ENCODE measurements around the gene NUDT22. TPM values are rescaled to one million over a fixed set of nuclear protein-coding genes. Genes with fewer than 3 reads are reported as not detected.

NUDT22 gene, protein sequence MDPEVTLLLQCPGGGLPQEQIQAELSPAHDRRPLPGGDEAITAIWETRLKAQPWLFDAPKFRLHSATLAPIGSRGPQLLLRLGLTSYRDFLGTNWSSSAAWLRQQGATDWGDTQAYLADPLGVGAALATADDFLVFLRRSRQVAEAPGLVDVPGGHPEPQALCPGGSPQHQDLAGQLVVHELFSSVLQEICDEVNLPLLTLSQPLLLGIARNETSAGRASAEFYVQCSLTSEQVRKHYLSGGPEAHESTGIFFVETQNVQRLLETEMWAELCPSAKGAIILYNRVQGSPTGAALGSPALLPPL
- 10 to 100 TPM; 43.6 to 96.6 (median 62.6) TPM for polyA plus RNA-seq (ENCODE audit: low read depth in 6 of 6)

DNA sequence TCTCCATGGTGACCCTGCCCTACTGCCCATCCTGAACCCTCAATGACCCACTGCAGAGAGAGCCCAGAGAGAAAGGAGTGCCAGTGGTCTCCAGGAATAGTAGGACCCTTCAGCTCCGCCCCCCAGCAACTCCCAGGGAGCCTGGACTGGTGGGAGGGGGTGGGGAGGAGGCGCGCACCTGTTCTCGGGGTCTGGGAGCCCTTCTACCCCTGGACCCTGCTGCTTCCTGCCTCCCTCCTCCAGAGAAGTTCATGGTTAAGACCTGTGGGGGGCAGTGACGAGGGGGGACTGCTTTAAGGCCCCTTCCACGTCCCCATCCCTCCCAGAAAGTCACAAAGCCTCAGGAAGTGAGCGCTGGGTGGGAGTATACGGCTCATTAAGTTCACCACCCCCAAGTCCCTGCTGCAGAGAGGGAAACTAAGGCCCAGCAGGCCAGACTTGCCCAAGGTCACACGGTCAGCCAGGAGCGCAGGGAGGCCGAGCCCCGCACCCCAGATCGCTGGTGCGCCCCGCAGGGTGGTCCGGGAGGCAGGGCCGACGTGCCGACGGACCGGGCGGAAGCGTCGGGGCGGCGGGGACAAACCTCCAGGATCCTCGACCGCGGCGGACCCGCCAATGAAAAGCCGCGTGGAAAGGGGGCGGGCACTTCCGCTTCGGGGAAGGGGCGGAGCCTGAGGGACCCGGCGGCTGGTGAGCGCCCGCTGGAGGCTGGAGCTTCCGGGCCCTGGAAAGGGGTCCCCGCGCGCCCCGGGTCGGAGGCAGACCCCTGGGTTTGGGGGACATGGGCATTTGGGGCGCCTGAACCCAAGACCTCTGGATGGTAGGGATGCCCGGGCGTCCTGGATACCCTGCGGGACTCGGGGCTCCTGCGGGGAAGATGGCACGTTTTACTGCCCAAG is at the start of gene NUDT22, which contains the start of gene TRPT1:
Gene NUDT22 (plus strand): TSS at position 667 of the 899 bp plus-strand sequence. CDS start 379 bp downstream, outside the sequence.
Gene TRPT1 (minus strand): TSS at position 579 of the 899 bp plus-strand sequence. CDS start 326 bp downstream, at position 253.
- Mint-ChIP-seq H3K4me1 (peaks cover 21 to 46% (median 43%) of the 10 kb centered on the region in 3 donors), H3K4me3 (peak within 1 kb of the TSS; percentile 87 to 96 (median 94)), H3K27me3 (no peaks in the 10 kb centered on the region), H3K27ac (peak within 1 kb of the TSS; percentile 91 to 96 (median 92)), H3K36me3 (no peaks in the 10 kb centered on the region), H3K9me3 (no peaks in the 10 kb centered on the region)
- DNase-seq (peak; percentile 92), ATAC-seq (ENCODE audit: low read depth in 2 of 2) (peak; percentile 53 to 57)

DNA sequence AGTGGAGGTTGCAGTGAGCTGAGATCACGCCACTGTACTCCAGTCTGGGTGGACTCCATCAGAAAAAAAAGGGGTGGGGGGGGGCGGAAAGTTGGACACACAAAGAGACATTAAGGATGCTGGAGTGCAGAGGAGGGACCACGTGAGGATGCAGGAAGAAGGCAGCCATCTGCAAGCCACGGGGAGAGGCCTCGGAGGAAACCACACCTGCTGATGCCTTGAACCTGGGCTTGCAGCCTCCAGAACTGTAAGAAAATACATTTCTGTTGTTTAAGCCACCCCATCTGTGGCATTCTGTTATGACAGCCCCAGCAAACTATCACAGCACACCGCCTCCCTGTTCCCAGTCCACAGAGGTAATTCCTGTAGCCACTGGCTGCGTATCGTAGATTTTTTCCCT is 49.3 kb upstream of the NUDT22 start:
- DNase-seq = no peak

DNA sequence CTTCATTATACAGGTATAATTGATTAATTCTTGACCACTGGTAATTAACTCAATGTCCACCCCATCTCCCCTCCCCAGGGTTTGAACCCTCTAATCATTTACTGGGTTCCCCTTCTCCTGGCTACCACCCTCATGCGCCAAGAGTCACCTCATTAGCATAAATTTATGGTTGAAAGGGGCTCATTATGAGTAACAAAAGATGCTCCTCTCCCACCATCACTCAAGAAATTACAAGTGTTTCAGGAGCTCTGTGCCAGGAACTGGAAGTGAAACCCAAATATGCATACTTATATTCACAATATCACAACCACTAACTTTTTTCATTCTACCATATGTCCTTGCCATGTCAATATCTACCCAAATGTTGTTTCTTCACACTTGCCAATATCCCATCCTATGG is 47.9 kb upstream of the NUDT22 start:
- H3K4me3 Mint-ChIP-seq = peak overlapping the region in 1 of 8 donors; percentile 51
- no peak for ATAC-seq (ENCODE audit: low read depth in 2 of 2)
- H3K4me1 Mint-ChIP-seq = peaks cover 14 to 27% (median 23%) of the 10 kb centered on the region in 3 donors
- H3K9me3 Mint-ChIP-seq = no peaks in the 10 kb centered on the region
- no peaks in the 10 kb centered on the region for H3K36me3 Mint-ChIP-seq
- H3K27me3 Mint-ChIP-seq = no peaks in the 10 kb centered on the region
- H3K27ac Mint-ChIP-seq = peak overlapping the region in 1 of 6 donors; percentile 15
- DNase-seq = no peak

More for the DNA sequence above, 49.3 kb upstream of the NUDT22 start:
- Mint-ChIP-seq H3K4me1 (peaks cover 9 to 26% (median 15%) of the 10 kb centered on the region in 3 donors), H3K36me3 (no peaks in the 10 kb centered on the region), H3K27me3 (no peaks in the 10 kb centered on the region), H3K4me3 (no peak overlapping the region), H3K9me3 (no peaks in the 10 kb centered on the region), H3K27ac (no peak overlapping the region)
- no peak for ATAC-seq (ENCODE audit: low read depth in 2 of 2)

DNA sequence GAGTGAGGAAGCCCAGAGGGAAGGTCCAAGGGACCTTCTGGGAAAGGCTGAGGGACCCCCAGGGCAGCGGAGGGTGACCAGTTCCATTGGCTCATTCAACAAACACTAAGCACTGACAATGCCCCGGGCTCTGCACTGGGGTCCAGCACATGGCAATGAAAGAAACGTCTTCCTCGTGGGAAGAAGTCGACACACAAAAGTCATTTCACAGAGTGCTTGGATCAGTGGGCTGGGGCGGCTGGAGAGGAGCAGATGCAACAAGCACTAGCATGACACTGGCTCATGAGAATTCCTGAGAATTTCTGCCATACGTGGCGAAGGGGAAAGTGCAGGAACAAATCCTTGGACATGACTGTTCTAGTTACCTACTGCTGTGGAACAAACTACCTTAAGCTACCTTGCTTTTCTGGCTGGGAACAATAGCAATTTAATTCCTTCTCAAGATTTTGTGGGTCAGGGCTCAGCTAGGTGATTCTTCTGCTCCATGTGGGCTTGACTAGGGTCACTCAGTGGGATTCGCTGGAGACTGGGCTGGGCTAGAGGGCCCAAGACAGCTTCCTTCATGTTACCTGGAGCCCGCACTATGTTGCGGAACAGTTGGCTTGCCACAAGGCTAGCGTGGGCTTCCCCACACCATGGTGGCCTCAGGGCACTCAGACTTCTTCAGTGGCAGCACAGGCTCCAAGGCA is 47.0 kb upstream of the NUDT22 start:
- no peaks in the 10 kb centered on the region for H3K9me3 Mint-ChIP-seq
- H3K27me3 Mint-ChIP-seq = no peaks in the 10 kb centered on the region
- no peak for ATAC-seq (ENCODE audit: low read depth in 2 of 2)
- peak overlapping the region in 1 of 6 donors; percentile 54 for H3K27ac Mint-ChIP-seq
- peaks cover 21 to 33% (median 32%) of the 10 kb centered on the region in 3 donors for H3K4me1 Mint-ChIP-seq
- H3K4me3 Mint-ChIP-seq = peak overlapping the region in 1 of 8 donors; percentile 20
- no peak for DNase-seq
- no peaks in the 10 kb centered on the region for H3K36me3 Mint-ChIP-seq

DNA sequence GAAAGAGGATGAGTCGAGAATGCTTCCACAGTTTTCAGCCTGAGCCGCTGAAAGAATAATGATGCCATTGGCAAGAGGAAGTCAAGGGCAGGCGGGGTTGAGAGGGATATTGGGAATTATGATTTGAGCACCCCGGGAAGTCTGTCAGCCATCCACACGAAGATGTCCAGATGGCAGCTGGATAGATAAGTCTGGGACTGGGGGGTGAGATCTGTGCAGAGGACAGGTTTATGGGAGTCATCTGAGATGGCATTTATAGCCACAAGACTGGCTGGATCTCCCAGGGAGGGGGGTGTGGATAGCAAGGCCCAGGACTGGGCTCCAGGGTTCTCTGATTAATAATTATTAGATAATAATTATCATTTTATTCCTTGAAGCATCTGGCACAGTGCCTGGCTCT is 45.2 kb upstream of the NUDT22 start:
- no peak for DNase-seq
- no peak for ATAC-seq (ENCODE audit: low read depth in 2 of 2)
- Mint-ChIP-seq H3K27ac (no peak overlapping the region), H3K9me3 (no peaks in the 10 kb centered on the region), H3K4me3 (peak overlapping the region in 1 of 8 donors; percentile 22), H3K27me3 (no peaks in the 10 kb centered on the region), H3K36me3 (no peaks in the 10 kb centered on the region), H3K4me1 (peaks cover 28 to 44% (median 43%) of the 10 kb centered on the region in 3 donors)

DNA sequence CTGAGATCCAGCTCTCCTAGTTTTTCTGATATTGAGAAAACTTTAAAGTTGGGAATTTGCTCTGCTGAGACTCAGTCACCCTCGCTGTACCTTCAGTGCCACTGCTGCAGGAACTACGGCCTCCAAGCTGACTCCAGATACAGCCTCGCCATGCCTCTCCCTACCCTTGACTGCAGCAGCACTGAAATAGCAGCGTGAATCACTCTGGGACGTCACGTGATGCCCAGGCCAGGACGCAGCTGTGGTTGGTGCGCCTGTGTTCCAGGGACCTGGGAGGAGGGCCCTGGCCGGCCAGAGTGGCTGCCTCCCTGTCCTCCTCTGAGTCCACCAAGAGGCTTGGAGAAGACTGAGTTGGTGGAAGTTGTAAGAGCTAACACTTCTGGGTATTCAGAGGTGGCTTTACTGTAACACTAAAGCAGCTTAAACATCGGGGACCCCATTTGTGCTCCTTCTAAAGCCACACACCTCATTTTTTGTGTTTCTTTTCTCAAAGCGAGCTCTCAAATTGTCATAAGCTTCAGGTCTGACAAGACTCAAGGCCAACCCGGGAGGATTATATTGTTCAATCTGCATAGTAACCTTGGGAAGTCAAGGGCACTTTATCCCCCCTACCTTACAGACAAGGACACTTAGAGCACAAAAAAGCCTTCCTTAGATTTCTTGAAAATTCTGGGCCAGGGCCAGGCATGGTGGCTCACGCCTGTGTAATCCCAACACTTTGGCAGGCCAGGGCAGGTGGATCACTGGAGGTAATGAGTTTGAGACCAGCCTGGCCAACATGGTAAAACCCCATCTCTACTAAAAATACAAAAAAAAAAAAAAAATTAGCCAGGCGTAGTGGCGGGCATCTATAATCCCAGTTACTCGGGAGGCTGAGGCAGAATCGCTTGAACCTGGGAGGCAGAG is 44.3 kb upstream of the NUDT22 start:
- H3K36me3 Mint-ChIP-seq = no peaks in the 10 kb centered on the region
- peak overlapping the region in 2 of 8 donors; percentile 30 to 44 for H3K4me3 Mint-ChIP-seq
- no peaks in the 10 kb centered on the region for H3K27me3 Mint-ChIP-seq
- ATAC-seq (ENCODE audit: low read depth in 2 of 2) (no peak), DNase-seq (no peak)
- H3K9me3 Mint-ChIP-seq = no peaks in the 10 kb centered on the region
- peaks cover 31 to 47% (median 44%) of the 10 kb centered on the region in 3 donors for H3K4me1 Mint-ChIP-seq
- H3K27ac Mint-ChIP-seq = no peak overlapping the region

DNA sequence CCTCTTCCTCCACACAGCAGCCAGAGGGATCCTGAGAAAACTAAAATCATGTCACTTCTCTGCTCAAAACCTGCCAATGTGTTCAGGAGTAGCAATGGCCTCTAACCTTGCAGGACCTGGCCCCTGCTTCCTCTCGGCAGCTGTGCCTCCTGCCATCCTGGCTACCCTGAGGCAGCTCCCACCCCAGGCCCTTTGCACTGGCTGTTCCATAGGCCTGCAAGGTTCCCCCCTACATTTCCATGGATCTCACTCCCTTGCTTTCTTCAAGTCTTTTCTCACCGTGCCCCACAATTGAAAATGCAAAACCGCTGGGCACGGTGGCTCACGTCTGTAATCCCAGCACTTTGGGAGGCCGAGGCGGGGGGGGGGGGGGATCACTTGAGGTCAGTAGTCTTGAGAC is 42.2 kb upstream of the NUDT22 start:
- Mint-ChIP-seq H3K4me1 (peaks cover 24 to 37% (median 34%) of the 10 kb centered on the region in 3 donors), H3K27ac (no peak overlapping the region), H3K4me3 (peak overlapping the region in 6 of 8 donors; percentile 12 to 94 (median 54)), H3K36me3 (no peaks in the 10 kb centered on the region), H3K9me3 (no peaks in the 10 kb centered on the region), H3K27me3 (no peaks in the 10 kb centered on the region)
- DNase-seq = no peak
- ATAC-seq (ENCODE audit: low read depth in 2 of 2) = no peak

DNA sequence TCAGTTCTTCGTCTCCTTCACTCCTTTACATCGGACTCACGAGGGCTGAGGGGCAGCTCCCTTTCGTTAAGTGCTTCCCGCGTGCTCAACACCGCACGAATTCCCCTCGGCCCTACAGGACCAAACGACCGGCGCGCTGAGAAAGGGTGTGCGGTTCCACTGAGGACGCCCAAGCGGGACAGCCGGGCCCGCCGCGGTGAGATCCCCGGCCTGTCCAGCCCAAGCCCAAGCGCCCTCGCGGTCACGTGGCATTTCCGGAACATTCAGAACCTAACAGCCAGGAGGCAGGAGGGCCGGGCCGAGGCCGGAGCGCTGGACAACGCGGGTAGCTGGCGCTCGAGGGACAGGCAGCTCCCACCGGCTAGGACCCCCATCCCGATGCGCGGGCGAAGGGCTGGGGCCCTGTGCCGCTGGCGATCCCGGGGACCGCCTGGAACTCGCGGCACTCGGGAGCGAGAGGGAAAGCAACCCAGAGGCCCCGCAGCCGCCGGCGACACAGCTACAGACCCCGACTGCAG is 40.8 kb upstream of the NUDT22 start:
- no peaks in the 10 kb centered on the region for H3K27me3 Mint-ChIP-seq
- peak overlapping the region in 7 of 8 donors; percentile 94 to 100 (median 99) for H3K4me3 Mint-ChIP-seq
- peak overlapping the region in 3 of 6 donors; percentile 70 to 98 (median 97) for H3K27ac Mint-ChIP-seq
- peaks cover 24 to 37% (median 37%) of the 10 kb centered on the region in 3 donors for H3K4me1 Mint-ChIP-seq
- DNase-seq (no peak), ATAC-seq (ENCODE audit: low read depth in 2 of 2) (no peak)
- H3K36me3 Mint-ChIP-seq = no peaks in the 10 kb centered on the region
- no peaks in the 10 kb centered on the region for H3K9me3 Mint-ChIP-seq

DNA sequence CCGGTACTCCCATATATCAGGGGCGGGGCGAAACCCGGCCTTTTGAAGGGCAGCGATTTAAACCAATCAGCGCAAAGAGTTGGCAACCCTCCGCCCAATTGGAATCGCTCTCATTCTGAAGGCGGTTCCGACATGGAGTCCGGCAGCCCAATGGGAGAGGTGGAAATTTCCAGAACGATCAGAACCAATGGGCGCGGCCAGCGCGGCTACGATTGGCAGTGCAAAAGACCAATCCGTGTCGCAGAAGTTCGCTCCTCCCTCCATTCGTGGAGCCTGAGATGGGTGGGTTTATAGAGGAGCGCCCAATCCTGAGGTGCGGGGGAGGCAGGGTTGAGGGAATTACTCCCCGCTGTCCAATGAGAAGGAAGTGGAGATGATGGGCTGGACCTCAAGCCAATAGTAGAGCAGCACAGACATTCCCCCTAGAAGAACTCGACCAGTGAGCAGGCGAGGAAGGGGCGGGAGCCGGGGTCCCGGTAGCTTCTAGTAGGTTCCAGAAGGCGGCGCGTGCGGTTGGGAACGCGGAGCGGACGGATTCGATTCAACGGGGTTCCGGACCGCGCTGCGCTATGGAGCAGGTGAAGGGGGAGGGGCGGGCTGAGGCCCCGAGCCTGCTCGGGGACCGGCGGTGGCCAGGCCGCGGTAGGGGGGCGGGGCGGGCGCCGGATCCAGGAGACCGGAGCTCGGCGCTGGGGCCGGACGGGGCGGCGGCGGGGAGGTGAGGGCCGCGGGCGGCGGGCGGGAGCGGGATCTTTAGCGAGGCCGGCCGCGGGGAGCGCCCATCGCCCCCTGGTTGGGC is 40.2 kb upstream of the NUDT22 start, which contains the start of gene STIP1:
Gene STIP1 (plus strand): TSS at position 479 of the 799 bp plus-strand sequence. CDS start 91 bp downstream, at position 570.
- H3K27ac Mint-ChIP-seq = peak within 1 kb of the TSS in 5 of 6 donors; percentile 81 to 98 (median 97)
- H3K9me3 Mint-ChIP-seq = no peaks in the 10 kb centered on the region
- DNase-seq = peak; percentile 99
- H3K4me1 Mint-ChIP-seq = peaks cover 22 to 41% (median 40%) of the 10 kb centered on the region in 3 donors
- no peaks in the 10 kb centered on the region for H3K36me3 Mint-ChIP-seq
- ATAC-seq (ENCODE audit: low read depth in 2 of 2) = peak; percentile 86 to 88
- no peaks in the 10 kb centered on the region for H3K27me3 Mint-ChIP-seq
- peak within 1 kb of the TSS in 7 of 8 donors; percentile 94 to 100 (median 99) for H3K4me3 Mint-ChIP-seq

DNA sequence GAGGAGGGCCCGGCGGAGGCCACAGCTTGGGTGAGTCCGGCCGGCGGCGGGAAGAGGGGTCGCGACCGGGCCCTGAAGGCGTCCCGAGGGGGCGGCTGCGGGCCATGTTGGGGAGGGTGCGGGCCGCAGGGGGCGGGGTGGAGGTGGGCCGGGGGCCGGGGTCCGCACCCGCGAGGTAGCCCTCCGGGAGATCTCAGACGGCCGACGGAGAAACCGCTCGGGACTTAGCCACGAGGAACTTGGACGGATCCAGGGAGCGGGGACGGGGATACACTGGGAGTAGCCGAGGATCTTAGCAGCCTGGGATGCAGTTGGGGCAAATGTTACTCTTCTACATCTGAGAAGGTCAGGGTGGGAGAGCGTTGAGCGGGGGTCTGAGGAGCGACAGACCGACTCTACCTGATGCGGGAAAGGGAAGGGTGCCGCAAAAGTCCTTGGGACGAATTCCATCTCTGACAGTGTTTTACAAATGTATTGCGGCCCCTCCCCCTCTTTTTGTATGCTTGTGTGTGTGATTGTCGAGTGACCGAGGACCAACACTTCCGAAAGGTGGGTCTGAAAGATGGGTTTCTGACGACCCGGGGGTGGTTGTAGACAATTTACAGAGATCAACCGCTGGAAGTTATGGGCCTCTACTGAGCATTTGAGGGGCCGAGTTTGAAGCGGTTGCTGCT is 39.4 kb upstream of the NUDT22 start:
- Mint-ChIP-seq H3K36me3 (no peaks in the 10 kb centered on the region), H3K4me3 (no peak overlapping the region), H3K27ac (peak overlapping the region in 1 of 6 donors; percentile 79), H3K27me3 (no peaks in the 10 kb centered on the region), H3K9me3 (no peaks in the 10 kb centered on the region), H3K4me1 (peaks cover 21 to 38% (median 33%) of the 10 kb centered on the region in 3 donors)
- no peak for ATAC-seq (ENCODE audit: low read depth in 2 of 2)
- no peak for DNase-seq

DNA sequence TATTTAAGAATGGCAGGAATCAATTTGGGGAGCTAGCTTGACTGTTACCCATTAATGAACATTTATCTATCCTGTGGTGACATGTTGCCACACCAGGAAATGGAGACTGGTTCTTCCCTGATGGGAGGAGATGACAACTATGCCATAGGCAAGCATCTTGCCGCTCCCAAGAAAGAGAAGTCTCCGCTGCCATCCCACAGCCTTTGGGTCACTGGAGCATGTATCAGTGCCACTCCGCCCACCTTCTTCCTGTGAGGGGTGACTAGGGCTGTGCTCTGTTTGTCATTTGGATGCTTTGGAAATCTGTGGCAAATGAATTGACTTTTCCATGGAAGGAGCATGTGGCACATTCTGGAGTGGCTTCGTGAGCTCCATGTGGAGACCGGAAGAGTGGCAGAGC is 33.6 kb upstream of the NUDT22 start:
- peak overlapping the region in 1 of 8 donors; percentile 58 for H3K4me3 Mint-ChIP-seq
- H3K9me3 Mint-ChIP-seq = no peaks in the 10 kb centered on the region
- H3K27ac Mint-ChIP-seq = no peak overlapping the region
- H3K27me3 Mint-ChIP-seq = no peaks in the 10 kb centered on the region
- no peak for ATAC-seq (ENCODE audit: low read depth in 2 of 2)
- peaks cover 10 to 24% (median 12%) of the 10 kb centered on the region in 3 donors for H3K4me1 Mint-ChIP-seq
- peaks cover 14 to 20% of the 10 kb centered on the region in 2 donors for H3K36me3 Mint-ChIP-seq
- no peak for DNase-seq
